Measurements from ENCODE around the gene DHX15.

Gene DHX15

GRCh38 chr4:24482871-24483270, 101.5 kb downstream of the DHX15 start:
- DNase-seq (ENCODE audit: low read depth): peak; percentile 14

GRCh38 chr4:24477919-24478318, 106.4 kb downstream of the DHX15 start:
- peak; percentile 55 for DNase-seq (ENCODE audit: low read depth)

Measured in amniotic epithelial cell (primary cell).